A549 (cell line): ENCODE data around the gene LPO. TPM values are rescaled to one million over a fixed set of nuclear protein-coding genes. Genes with fewer than 3 reads are reported as not detected.

ENCODE experiments used
- ATAC-seq, 2 experiments: fragments of 200-7000 bp in 1 of 2; fragments of >200 bp in 1 of 2; cut with Nextera tagmentation in 1 of 2; cut with Tn5 transposase in 1 of 2; 3 replicates each; pipeline versions ENCODE4 v1.8.0 to v1.9.1; 2018 to 2020; ENCODE audit warnings: mild to moderate bottlenecking in 1 of 2, moderate library complexity in 1 of 2
- CTCF ChIA-PET: fragments of 300-600 bp; sonication (Branson Sonifier 250); formaldehyde crosslinking; extraction: SDS; loops from one replicate; lab custom pipeline; 2021; ENCODE audit warnings: antibody characterized with exemption, inconsistent platforms; lab: Yijun Ruan, JAX
- POLR2A ChIA-PET: fragments of 350-600 bp; formaldehyde crosslinking; extraction: SDS; loops from one replicate; lab custom pipeline; 2021; ENCODE audit warnings: antibody characterized with exemption, inconsistent platforms; lab: Yijun Ruan, JAX
- DNase-seq, 2 experiments: peaks; one replicate each; pipeline versions ENCODE4 v3.0.0 to v3.0.0-alpha.2; 2011 to 2016; ENCODE audit warnings: low read depth in 1 of 2, low spot score in 1 of 2
- FAIRE-seq: peaks from 2 replicates; lab custom pipeline; 2011; peaks lifted over from hg19 to GRCh38; lab: Jason Lieb, UNC
- H3K27ac ChIP-seq, 2 experiments: fragments of >200 bp; sonication (Bioruptor Twin); formaldehyde crosslinking; 3 replicates each; pipeline ENCODE4 v1.5.1; 2016 to 2017
- H3K4me1 ChIP-seq: fragments of >200 bp; sonication (Bioruptor Twin); formaldehyde crosslinking; 3 replicates; pipeline ENCODE4 v1.6.1; 2016
- H3K4me2 ChIP-seq: fragments of >200 bp; sonication (Bioruptor Twin); formaldehyde crosslinking; 3 replicates; pipeline ENCODE4 v1.6.1; 2016
- H3K4me3 ChIP-seq: fragments of >200 bp; sonication (Bioruptor Twin); formaldehyde crosslinking; 3 replicates; pipeline ENCODE4 v1.5.1; 2016
- H3K9me3 ChIP-seq: fragments of >200 bp; sonication (Bioruptor Twin); formaldehyde crosslinking; 3 replicates; pipeline ENCODE4 v1.6.1; 2016
- BHLHE40 ChIP-seq: IDR thresholded peaks from 2 replicates; pipeline ENCODE4 v1.6.1; 2012; ENCODE audit warnings: low read depth, low read length, inconsistent platforms
- CBX2 ChIP-seq: fragments of 200-600 bp; sonication (generic); IDR thresholded peaks from 2 replicates; pipeline ENCODE4 v1.6.1; 2016; ENCODE audit warnings: low read depth, mild to moderate bottlenecking, borderline replicate concordance
- CHD2 ChIP-seq: fragments of 150-350 bp; IDR thresholded peaks from 2 replicates; pipeline ENCODE4 v1.6.1; 2014; ENCODE audit warnings: low read length; ENCODE audit not compliant: partially characterized antibody
- CHD4 ChIP-seq: fragments of 200-600 bp; sonication (generic); IDR thresholded peaks from 2 replicates; pipeline ENCODE4 v1.6.1; 2016; ENCODE audit warnings: antibody characterized with exemption, mild to moderate bottlenecking, borderline replicate concordance
- CTCF ChIP-seq: fragments of >200 bp; sonication (Bioruptor Twin); formaldehyde crosslinking; IDR thresholded peaks from 3 replicates; pipeline ENCODE4 v1.5.1; 2016
- ESRRA ChIP-seq: fragments of 150-350 bp; IDR thresholded peaks from 2 replicates; pipeline ENCODE4 v1.6.1; 2014; ENCODE audit warnings: mild to moderate bottlenecking, low read length, borderline replicate concordance
- FOSL2 ChIP-seq, 2 experiments: fragments of 450-650 bp in 1 of 2; fragments of >200 bp in 1 of 2; sonication (Bioruptor Twin) in 1 of 2; formaldehyde crosslinking; IDR thresholded peaks; 2 replicates each; pipeline versions ENCODE4 v1.5.0 to v1.6.1; 2016 to 2020; ENCODE audit warnings: mild to moderate bottlenecking in 1 of 2, moderate library complexity in 1 of 2
- FOXS1 ChIP-seq: fragments of 250-450 bp; sonication (Bioruptor Pico); IDR thresholded peaks from 2 replicates; pipeline ENCODE4 v1.5.0; 2020; ENCODE audit warnings: mild to moderate bottlenecking, moderate library complexity
- GATA3 ChIP-seq: IDR thresholded peaks from 2 replicates; pipeline ENCODE4 v1.6.1; 2012; ENCODE audit warnings: borderline replicate concordance
- JUN ChIP-seq, 2 experiments: fragments of >200 bp; sonication (Bioruptor Twin); formaldehyde crosslinking; IDR thresholded peaks; 2 replicates in 1 of 2; 3 replicates in 1 of 2; pipeline ENCODE4 v1.6.1; 2016 to 2017
- MAX ChIP-seq: IDR thresholded peaks from 2 replicates; pipeline ENCODE4 v1.6.1; 2012
- MAZ ChIP-seq: fragments of 150-350 bp; IDR thresholded peaks from 2 replicates; pipeline ENCODE4 v1.6.1; 2014; ENCODE audit warnings: antibody characterized with exemption, low read depth, low read length, borderline replicate concordance
- MYC ChIP-seq: IDR thresholded peaks from 2 replicates; pipeline ENCODE4 v1.6.1; 2012; ENCODE audit warnings: mild to moderate bottlenecking, inconsistent platforms, low read length, improper control_type of control experiment, borderline replicate concordance
- NFE2L2 ChIP-seq: fragments of 150-350 bp; conservative IDR thresholded peaks from 2 replicates; pipeline ENCODE4 v1.6.1; 2014; ENCODE audit warnings: low read length
- NPAS2 ChIP-seq: fragments of 250-450 bp; sonication (Bioruptor Pico); IDR thresholded peaks from 2 replicates; pipeline ENCODE4 v1.8.0; 2022; ENCODE audit warnings: mild to moderate bottlenecking, moderate library complexity, borderline replicate concordance
- PHF8 ChIP-seq: fragments of 200-600 bp; sonication (generic); IDR thresholded peaks from 2 replicates; pipeline ENCODE4 v1.6.1; 2016; ENCODE audit warnings: low read depth, mild to moderate bottlenecking, antibody characterized with exemption, moderate library complexity, borderline replicate concordance
- POLR2A ChIP-seq: IDR thresholded peaks from 2 replicates; pipeline ENCODE4 v1.6.1; 2012; ENCODE audit warnings: mild to moderate bottlenecking, low read length
- RCOR1 ChIP-seq: fragments of 150-350 bp; IDR thresholded peaks from 2 replicates; pipeline ENCODE4 v1.6.1; 2014; ENCODE audit warnings: antibody characterized with exemption, low read length, low read depth
- RFX5 ChIP-seq: fragments of 450-650 bp; IDR thresholded peaks from 2 replicates; pipeline ENCODE4 v1.7.1; 2014; ENCODE audit warnings: antibody characterized with exemption, mild to moderate bottlenecking, moderate library complexity
- SMC3 ChIP-seq: fragments of >200 bp; sonication (Bioruptor Twin); formaldehyde crosslinking; IDR thresholded peaks from 3 replicates; pipeline ENCODE4 v1.6.1; 2018; ENCODE audit warnings: inconsistent platforms
- TP53 ChIP-seq: fragments of 250-450 bp; sonication (Bioruptor Pico); IDR thresholded peaks from 2 replicates; pipeline ENCODE4 v1.5.0; 2021; ENCODE audit warnings: mild to moderate bottlenecking, moderate library complexity
- ZC3H11A ChIP-seq: fragments of 450-650 bp; IDR thresholded peaks from 2 replicates; pipeline ENCODE4 v1.6.1; 2014; ENCODE audit warnings: antibody characterized with exemption, mild to moderate bottlenecking
- WGBS: methylation state at CpG from one replicate; pipeline ENCODE4 v1.1.6; 2017; ENCODE audit errors: missing lambda C conversion rate; 5-methylcytosine and 5-hydroxymethylcytosine counted together
- polyA plus RNA-seq, 4 experiments: library from polyadenylated mRNA; depleted of rRNA in 3 of 4; stranded (reverse); fragments of >200 nt; fragmentation: RNase III in 1 of 4; extraction: RNeasy Plus Mini Kit Qiagen cat#74134 plus additional on column Dnase treatment in 1 of 4; gene quantifications; 2 replicates in 3 of 4; 3 replicates in 1 of 4; pipeline ENCODE4 v1.2.3, GENCODE V29; 2011 to 2017
- TF ChIP-seq, protein P1 (sequence below): fragments of >200 bp; sonication (Bioruptor Twin); formaldehyde crosslinking; IDR thresholded peaks from 2 replicates; pipeline ENCODE4 v1.6.1; 2016

The LPO gene
- polyA plus RNA-seq, 2 of the 4 experiments (the other 2 are of a cell fraction), result not detected

- H3K4me3 ChIP-seq, result no peak overlapping the region
- ATAC-seq, result peak in 1 of 2 experiments; percentile 39; a peak in 3 of 6 replicates
- POLR2A ChIA-PET, result no interaction called here
These were observed 47.0 kb upstream of the LPO start for GRCh38 chr17:58191241-58191896.

DNA sequence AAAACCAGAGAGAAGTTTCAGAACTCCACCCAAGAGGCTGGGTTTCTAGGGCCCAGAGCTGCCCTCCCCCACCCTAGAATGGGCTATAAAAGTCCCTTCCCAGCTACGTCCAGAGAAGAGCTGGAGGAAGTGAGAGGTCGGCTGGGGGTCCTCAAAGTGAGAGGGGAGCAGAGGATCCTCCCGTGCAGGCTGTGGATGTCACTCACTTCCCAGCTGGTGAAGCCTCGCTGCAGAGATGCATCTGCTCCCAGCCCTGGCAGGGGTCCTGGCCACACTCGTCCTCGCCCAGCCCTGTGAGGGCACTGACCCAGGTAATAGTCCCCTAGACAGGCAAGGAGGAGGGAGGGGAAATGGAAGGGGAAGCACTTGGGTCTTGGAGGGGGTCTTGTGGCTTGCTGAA lies 45.8 kb upstream of the LPO start, which contains the start of gene EPX:
TSS of gene EPX (plus strand) at position 115 of the 400 bp plus-strand sequence. CDS start at position 236, 121 bp downstream.
- Histone ChIP-seq H3K27ac (no peak within 1 kb of the TSS), H3K4me1 (peaks cover 12% of the 10 kb centered on the region; the same call in 2 of the 3 replicates), H3K4me3 (no peak within 1 kb of the TSS), H3K4me2 (no peak within 1 kb of the TSS), H3K9me3 (no peaks in the 10 kb centered on the region)
- TF ChIP-seq, protein P1, sequence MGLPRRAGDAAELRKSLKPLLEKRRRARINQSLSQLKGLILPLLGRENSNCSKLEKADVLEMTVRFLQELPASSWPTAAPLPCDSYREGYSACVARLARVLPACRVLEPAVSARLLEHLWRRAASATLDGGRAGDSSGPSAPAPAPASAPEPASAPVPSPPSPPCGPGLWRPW, result no peak
- CTCF ChIA-PET, result interaction anchor here (6.1 kb wide), 1 partner anchor 8 kb away, joined by 55 read pairs; no protein-coding TSS in a partner anchor
- ATAC-seq (no peak), DNase-seq (no peak), FAIRE-seq (no peak)
- 22% methylated on average over 6 of the region's 6 CpGs for WGBS
- POLR2A ChIA-PET, result no interaction called here

More at GRCh38 chr17:58191241-58191896, 47.0 kb upstream of the LPO start:
- FAIRE-seq, result no peak
- no peak overlapping the region for H3K27ac ChIP-seq
- H3K9me3 ChIP-seq, result no peaks in the 10 kb centered on the region
- peak in 1 of 2 experiments; percentile 23 for DNase-seq
- TF ChIP-seq TP53 (CRISPR knock-in tag), result no peak
- no peak for TF ChIP-seq MAX
- no peak for TF ChIP-seq NPAS2 (CRISPR knock-in tag)
- no peak for TF ChIP-seq NFE2L2
- TF ChIP-seq POLR2A, result no peak
- no peak for TF ChIP-seq RFX5
- H3K4me2 ChIP-seq, result peak overlapping the region; percentile 12; the same call in 1 of the 3 replicates
- 23% methylated on average over 12 of the region's 14 CpGs for WGBS
- CTCF ChIA-PET, result interaction anchor here (1.5 to 6.1 kb wide), 3 partner anchors 10 to 19 kb away, joined by 4 to 55 read pairs (median 9); no protein-coding TSS in a partner anchor
- peaks cover 12% of the 10 kb centered on the region; the same call in 2 of the 3 replicates for H3K4me1 ChIP-seq

GRCh38 chr17:58193641-58194255 lies 44.6 kb upstream of the LPO start:
- WGBS, result 81% methylated on average over 13 of the region's 18 CpGs
- POLR2A ChIA-PET, result no interaction called here
- TF ChIP-seq FOXS1 (CRISPR knock-in tag) (no peak), BHLHE40 (no peak), MAX (no peak), CHD4 (no peak), SMC3 (no peak), FOSL2 (IDR thresholded peaks at IDR 0.05) (no peak), FOSL2 (CRISPR knock-in tag; IDR thresholded peaks at IDR 0.05) (no peak)
- no peak overlapping the region for H3K4me3 ChIP-seq
- H3K4me2 ChIP-seq, result no peak overlapping the region
- DNase-seq (no peak), FAIRE-seq (no peak), ATAC-seq (peak; percentile 6 to 14; a peak in 4 of 6 replicates)
- CTCF ChIA-PET, result interaction anchor here (0.7 to 2.5 kb wide), 5 partner anchors 8 to 71 kb away, joined by 3 to 8 read pairs (median 7); partner anchors contain the start of gene MKS1
- H3K9me3 ChIP-seq, result no peaks in the 10 kb centered on the region
- peaks cover 12% of the 10 kb centered on the region; the same call in 2 of the 3 replicates for H3K4me1 ChIP-seq
- no peak overlapping the region for H3K27ac ChIP-seq

DNA sequence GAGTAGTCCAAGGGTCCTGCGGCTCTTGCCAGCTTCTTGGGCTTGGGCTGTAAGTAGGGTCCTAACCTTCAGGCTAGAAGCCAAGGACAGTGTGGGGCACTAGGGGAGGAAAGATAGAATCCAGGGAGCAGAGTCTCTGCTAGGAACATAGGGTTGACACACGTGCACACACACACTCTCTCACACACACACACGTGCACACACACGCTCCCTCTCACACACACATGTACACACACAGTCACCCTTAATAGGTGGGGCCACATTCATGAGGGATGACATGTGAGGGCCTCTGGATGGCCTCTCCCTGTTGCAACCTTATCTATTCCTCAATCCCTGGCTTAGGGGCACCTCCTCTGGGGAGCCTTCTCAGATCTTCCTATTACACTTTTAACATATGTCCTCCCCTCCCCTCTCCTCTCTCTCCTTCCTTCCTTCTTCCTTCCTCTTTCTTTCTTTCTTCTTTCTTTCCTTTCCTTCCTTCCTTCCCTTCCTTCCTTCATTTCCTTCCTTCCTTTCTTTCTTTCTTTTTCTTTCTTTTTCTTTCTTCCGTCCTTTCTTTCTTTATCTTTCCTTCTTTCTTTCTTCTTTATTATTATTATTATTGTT lies 42.8 kb upstream of the LPO start:
- TF ChIP-seq PHF8, result no peak
- TF ChIP-seq FOXS1 (CRISPR knock-in tag), result no peak
- TF ChIP-seq MYC, result no peak
- no peak for TF ChIP-seq GATA3
- no peak for TF ChIP-seq BHLHE40
- no peak for TF ChIP-seq RCOR1
- no peak for TF ChIP-seq JUN (IDR thresholded peaks at IDR 0.05)
- no peak for TF ChIP-seq TP53 (CRISPR knock-in tag)
- TF ChIP-seq ESRRA, result no peak
- TF ChIP-seq ZC3H11A, result no peak
- no peak for TF ChIP-seq NPAS2 (CRISPR knock-in tag)
- TF ChIP-seq CBX2, result no peak
- no peak for TF ChIP-seq CHD2
- no peak for TF ChIP-seq MAZ
- TF ChIP-seq CTCF, result no peak
- DNase-seq (no peak), FAIRE-seq (no peak), ATAC-seq (no peak)
- WGBS, result 42% methylated on average over 5 of the region's 5 CpGs
- 0 out of 3 replicates have a peak, but pooled peaks cover 3% of the 10 kb centered on the region for H3K4me1 ChIP-seq
- no peak overlapping the region for H3K27ac ChIP-seq
- no peaks in the 10 kb centered on the region for H3K9me3 ChIP-seq
- no peak overlapping the region for H3K4me2 ChIP-seq
- CTCF ChIA-PET, result interaction anchor here (0.6 to 2.5 kb wide), 6 partner anchors 10 to 54 kb away, joined by 3 to 8 read pairs (median 4); partner anchors contain the start of gene MKS1
- POLR2A ChIA-PET, result no interaction called here
- no peak overlapping the region for H3K4me3 ChIP-seq
